Measurements from ENCODE around the gene YWHAB. TPM values are rescaled to one million over a fixed set of nuclear protein-coding genes. Genes with fewer than 3 reads are reported as not detected.

The YWHAB gene
- total RNA-seq (100 to 1,000 TPM; 135 to 262 (median 203) TPM), polyA plus RNA-seq (100 to 1,000 TPM; 464 to 552 TPM), total RNA-seq (166 reads per million, percentile 91 among the genes with 10 or more reads in this experiment)

DNA sequence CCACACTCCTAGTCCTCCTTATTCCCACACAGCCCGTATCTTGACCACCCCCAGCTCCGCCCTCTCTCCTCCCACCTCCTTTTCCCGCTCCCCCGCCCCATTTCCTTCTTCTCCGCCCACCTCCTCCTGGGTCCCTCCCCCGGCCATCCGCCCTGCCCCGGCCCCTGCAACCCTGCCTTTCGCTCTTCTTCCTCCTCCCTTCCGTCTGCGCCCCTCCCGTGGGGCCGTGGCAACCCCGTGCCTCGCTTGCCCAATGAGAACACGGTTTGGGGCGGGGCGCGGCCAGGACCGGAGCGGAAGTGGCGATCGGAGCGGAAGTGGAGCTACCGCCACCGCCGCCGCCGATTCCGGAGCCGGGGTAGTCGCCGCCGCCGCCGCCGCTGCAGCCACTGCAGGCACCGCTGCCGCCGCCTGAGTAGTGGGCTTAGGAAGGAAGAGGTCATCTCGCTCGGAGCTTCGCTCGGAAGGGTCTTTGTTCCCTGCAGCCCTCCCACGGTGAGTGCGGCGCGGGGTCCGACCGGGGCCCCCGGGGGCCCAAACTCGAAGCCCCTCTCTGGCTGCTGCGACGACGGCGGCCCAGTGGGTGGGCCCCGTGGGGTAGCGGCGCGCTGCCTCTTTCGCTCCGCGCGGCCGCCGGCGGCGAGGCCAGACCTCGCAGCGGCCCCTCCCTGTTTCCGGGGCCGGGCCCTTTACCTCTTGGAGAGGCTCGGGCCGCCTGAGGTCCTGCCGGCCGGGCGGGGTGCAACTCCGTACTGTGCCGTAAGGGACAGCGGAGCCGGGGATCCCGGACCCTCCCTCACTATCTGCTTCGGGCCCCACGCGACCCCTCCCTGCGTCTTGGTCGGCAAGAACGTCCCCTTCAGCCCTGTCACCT is at the start of gene YWHAB:
Gene YWHAB, plus strand, starts transcription at position 314 of the 874 bp plus-strand sequence. CDS start 15,829 bp downstream, outside the sequence.
- Mint-ChIP-seq H3K4me3 (peak within 1 kb of the TSS; percentile 83 to 98 (median 97)), H3K9me3 (no peaks in the 10 kb centered on the region), H3K27me3 (no peaks in the 10 kb centered on the region), H3K36me3 (peaks cover 0 to 14% (median 0%) of the 10 kb centered on the region in 5 donors), H3K4me1 (peaks cover 39 to 79% (median 68%) of the 10 kb centered on the region in 7 donors), H3K27ac (peak within 1 kb of the TSS; percentile 89 to 99 (median 95))
- ATAC-seq = peak; percentile 98
- H3K4me3 ChIP-seq (ENCODE audit: low read length) = peak within 1 kb of the TSS; percentile 87
- CTCF ChIA-PET = no interaction called here
- POLR2A ChIA-PET = interaction anchor here (0.5 to 1.5 kb wide), 19 partner anchors 10 to 671 kb away, joined by 3 to 7 read pairs (median 4); partner anchors contain the start of genes PABPC1L and TOMM34
- peak within 1 kb of the TSS; percentile 96 for H3K27ac ChIP-seq (ENCODE audit: low read depth, low read length)
- H3K27me3 ChIP-seq (ENCODE audit: control insufficient read depth in 2 of 2, insufficient read depth in 2 of 2, low read length in 2 of 2) = no peaks in the 10 kb centered on the region
- intact Hi-C loops (cut with micrococcal nuclease) = loop anchor here (1.0 to 10.0 kb wide), 18 partner anchors 24 to 1799 kb away; partner anchors contain the start of genes SERINC3 (in 2 of the 2), SRSF6 (in 2 of the 2), STK4 (in 2 of the 2) and ACOT8 (in 1 of the 2)
- H3K36me3 ChIP-seq (ENCODE audit: control insufficient read depth in 2 of 3, insufficient read depth in 3 of 3, low read length in 3 of 3) = peaks cover 0 to 12% (median 0%) of the 10 kb centered on the region in 3 experiments
- H3K9me3 ChIP-seq (ENCODE audit: control insufficient read depth in 2 of 3, low read length in 3 of 3) = no peaks in the 10 kb centered on the region
- H3K4me1 ChIP-seq (ENCODE audit: control insufficient read depth in 2 of 2, insufficient read depth in 2 of 2, low read length in 2 of 2) = peaks cover 39% of the 10 kb centered on the region in 2 donors
- peak; percentile 89 to 98 (median 95) for DNase-seq

GRCh38 chr20:44836601-44837120 is 48.8 kb upstream of the YWHAB start:
- H3K9me3 Mint-ChIP-seq = peaks cover 0 to 17% (median 4%) of the 10 kb centered on the region in 11 donors
- no peak overlapping the region for H3K27ac Mint-ChIP-seq
- DNase-seq = no peak
- no peak overlapping the region for H3K4me3 Mint-ChIP-seq
- Histone ChIP-seq H3K9me3 (ENCODE audit: control insufficient read depth in 2 of 3, low read length in 3 of 3) (no peaks in the 10 kb centered on the region), H3K27ac (ENCODE audit: low read depth, low read length) (no peak overlapping the region), H3K4me3 (ENCODE audit: low read length) (no peak overlapping the region), H3K36me3 (ENCODE audit: control insufficient read depth in 2 of 3, insufficient read depth in 3 of 3, low read length in 3 of 3) (no peaks in the 10 kb centered on the region), H3K4me1 (ENCODE audit: control insufficient read depth in 2 of 2, insufficient read depth in 2 of 2, low read length in 2 of 2) (no peaks in the 10 kb centered on the region), H3K27me3 (ENCODE audit: control insufficient read depth in 2 of 2, insufficient read depth in 2 of 2, low read length in 2 of 2) (no peaks in the 10 kb centered on the region)
- H3K4me1 Mint-ChIP-seq = no peaks in the 10 kb centered on the region
- H3K27me3 Mint-ChIP-seq = peaks cover 9 to 27% (median 14%) of the 10 kb centered on the region in 5 donors
- intact Hi-C loops (cut with micrococcal nuclease) = no loop called here
- no peak for ATAC-seq
- peaks cover 0 to 10% (median 0%) of the 10 kb centered on the region in 5 donors for H3K36me3 Mint-ChIP-seq
- POLR2A ChIA-PET = no interaction called here
- CTCF ChIA-PET = no interaction called here

- H3K27ac ChIP-seq (ENCODE audit: low read depth, low read length) = no peak overlapping the region
- peaks cover 0 to 10% (median 0%) of the 10 kb centered on the region in 5 donors for H3K36me3 Mint-ChIP-seq
- CTCF ChIA-PET = no interaction called here
- H3K9me3 Mint-ChIP-seq = peaks cover 0 to 17% (median 4%) of the 10 kb centered on the region in 11 donors
- POLR2A ChIA-PET = no interaction called here
- DNase-seq (no peak), ATAC-seq (no peak)
- intact Hi-C loops (cut with micrococcal nuclease) = no loop called here
- H3K27me3 Mint-ChIP-seq = peaks cover 7 to 24% (median 16%) of the 10 kb centered on the region in 5 donors
- no peaks in the 10 kb centered on the region for H3K27me3 ChIP-seq (ENCODE audit: control insufficient read depth in 2 of 2, insufficient read depth in 2 of 2, low read length in 2 of 2)
- no peak overlapping the region for H3K27ac Mint-ChIP-seq
- no peaks in the 10 kb centered on the region for H3K36me3 ChIP-seq (ENCODE audit: control insufficient read depth in 2 of 3, insufficient read depth in 3 of 3, low read length in 3 of 3)
- no peak overlapping the region for H3K4me3 ChIP-seq (ENCODE audit: low read length)
- H3K4me1 ChIP-seq (ENCODE audit: control insufficient read depth in 2 of 2, insufficient read depth in 2 of 2, low read length in 2 of 2) = no peaks in the 10 kb centered on the region
- no peak overlapping the region for H3K4me3 Mint-ChIP-seq
- no peaks in the 10 kb centered on the region for H3K4me1 Mint-ChIP-seq
- no peaks in the 10 kb centered on the region for H3K9me3 ChIP-seq (ENCODE audit: control insufficient read depth in 2 of 3, low read length in 3 of 3)
Observed at GRCh38 chr20:44837946-44838345, 47.6 kb upstream of the YWHAB start.

GRCh38 chr20:44838521-44838920 is 47.0 kb upstream of the YWHAB start:
- DNase-seq (no peak), ATAC-seq (no peak)
- H3K27me3 Mint-ChIP-seq = peaks cover 12 to 23% (median 20%) of the 10 kb centered on the region in 5 donors
- peaks cover 0 to 17% (median 4%) of the 10 kb centered on the region in 11 donors for H3K9me3 Mint-ChIP-seq
- ChIA-PET CTCF (no interaction called here), POLR2A (no interaction called here)
- Histone ChIP-seq H3K36me3 (ENCODE audit: control insufficient read depth in 2 of 3, insufficient read depth in 3 of 3, low read length in 3 of 3) (no peaks in the 10 kb centered on the region), H3K27me3 (ENCODE audit: control insufficient read depth in 2 of 2, insufficient read depth in 2 of 2, low read length in 2 of 2) (no peaks in the 10 kb centered on the region), H3K4me1 (ENCODE audit: control insufficient read depth in 2 of 2, insufficient read depth in 2 of 2, low read length in 2 of 2) (no peaks in the 10 kb centered on the region), H3K27ac (ENCODE audit: low read depth, low read length) (no peak overlapping the region), H3K4me3 (ENCODE audit: low read length) (no peak overlapping the region), H3K9me3 (ENCODE audit: control insufficient read depth in 2 of 3, low read length in 3 of 3) (no peaks in the 10 kb centered on the region)
- H3K4me1 Mint-ChIP-seq = no peaks in the 10 kb centered on the region
- no peak overlapping the region for H3K4me3 Mint-ChIP-seq
- H3K36me3 Mint-ChIP-seq = peaks cover 0 to 10% (median 0%) of the 10 kb centered on the region in 5 donors
- H3K27ac Mint-ChIP-seq = no peak overlapping the region
- intact Hi-C loops (cut with micrococcal nuclease) = no loop called here

GRCh38 chr20:44839481-44839880 is 46.0 kb upstream of the YWHAB start:
- peaks cover 18 to 27% (median 26%) of the 10 kb centered on the region in 5 donors for H3K27me3 Mint-ChIP-seq
- ATAC-seq = no peak

DNA sequence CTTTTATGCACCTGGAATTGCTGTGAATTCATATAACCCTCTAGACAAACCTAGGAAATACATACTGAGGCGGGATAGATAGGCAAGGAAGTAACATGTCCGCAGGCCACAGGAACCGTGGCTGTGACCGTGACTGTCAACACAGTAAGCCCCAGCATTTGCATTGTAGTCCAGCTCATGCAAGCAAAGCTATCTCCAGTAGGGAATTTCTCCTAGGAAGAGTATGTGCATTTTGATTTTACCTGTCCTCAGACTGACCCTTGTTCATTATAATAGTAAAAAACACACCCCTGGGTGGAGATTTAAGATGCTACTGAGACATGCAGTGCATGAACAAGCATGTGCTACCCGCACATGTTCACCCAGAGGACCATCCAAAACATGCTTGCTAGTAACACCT is 44.7 kb upstream of the YWHAB start:
- POLR2A ChIA-PET = interaction anchor here (0.7 kb wide), 1 partner anchor 17 kb away, joined by 3 read pairs; no protein-coding TSS in a partner anchor
- Mint-ChIP-seq H3K4me1 (no peaks in the 10 kb centered on the region), H3K36me3 (peaks cover 0 to 10% (median 0%) of the 10 kb centered on the region in 5 donors), H3K9me3 (peaks cover 0 to 17% (median 4%) of the 10 kb centered on the region in 11 donors), H3K27me3 (peaks cover 16 to 32% (median 28%) of the 10 kb centered on the region in 5 donors), H3K27ac (no peak overlapping the region), H3K4me3 (no peak overlapping the region)
- no peak overlapping the region for H3K4me3 ChIP-seq (ENCODE audit: low read length)
- H3K4me1 ChIP-seq (ENCODE audit: control insufficient read depth in 2 of 2, insufficient read depth in 2 of 2, low read length in 2 of 2) = no peaks in the 10 kb centered on the region
- H3K27ac ChIP-seq (ENCODE audit: low read depth, low read length) = no peak overlapping the region
- CTCF ChIA-PET = no interaction called here
- no peaks in the 10 kb centered on the region for H3K36me3 ChIP-seq (ENCODE audit: control insufficient read depth in 2 of 3, insufficient read depth in 3 of 3, low read length in 3 of 3)
- intact Hi-C loops (cut with micrococcal nuclease) = no loop called here
- no peak for DNase-seq
- no peak for ATAC-seq
- H3K27me3 ChIP-seq (ENCODE audit: control insufficient read depth in 2 of 2, insufficient read depth in 2 of 2, low read length in 2 of 2) = no peaks in the 10 kb centered on the region
- H3K9me3 ChIP-seq (ENCODE audit: control insufficient read depth in 2 of 3, low read length in 3 of 3) = no peaks in the 10 kb centered on the region

More at GRCh38 chr20:44839481-44839880, 46.0 kb upstream of the YWHAB start:
- CTCF ChIA-PET = no interaction called here
- Mint-ChIP-seq H3K4me1 (no peaks in the 10 kb centered on the region), H3K27ac (no peak overlapping the region), H3K4me3 (no peak overlapping the region), H3K9me3 (peaks cover 0 to 17% (median 4%) of the 10 kb centered on the region in 11 donors), H3K36me3 (peaks cover 0 to 10% (median 0%) of the 10 kb centered on the region in 5 donors)
- Histone ChIP-seq H3K4me3 (ENCODE audit: low read length) (no peak overlapping the region), H3K36me3 (ENCODE audit: control insufficient read depth in 2 of 3, insufficient read depth in 3 of 3, low read length in 3 of 3) (no peaks in the 10 kb centered on the region), H3K9me3 (ENCODE audit: control insufficient read depth in 2 of 3, low read length in 3 of 3) (no peaks in the 10 kb centered on the region), H3K27ac (ENCODE audit: low read depth, low read length) (no peak overlapping the region), H3K4me1 (ENCODE audit: control insufficient read depth in 2 of 2, insufficient read depth in 2 of 2, low read length in 2 of 2) (no peaks in the 10 kb centered on the region), H3K27me3 (ENCODE audit: control insufficient read depth in 2 of 2, insufficient read depth in 2 of 2, low read length in 2 of 2) (no peaks in the 10 kb centered on the region)
- DNase-seq = no peak
- POLR2A ChIA-PET = interaction anchor here (0.8 kb wide), 1 partner anchor 1181 kb away, joined by 3 read pairs; no protein-coding TSS in a partner anchor
- intact Hi-C loops (cut with micrococcal nuclease) = no loop called here

Data from naive thymus-derived CD4-positive, alpha-beta T cell (primary cell).